HG03095 (cell line): Measurements from ENCODE around the gene S1PR3.

Source experiments
- ATAC-seq: cut with Tn5 transposase; IDR thresholded peaks from one replicate; pipeline ENCODE4 v1.9.1; 2021; ENCODE audit warnings: moderate library complexity; ENCODE audit not compliant: unreplicated experiment

The S1PR3 gene

GRCh38 chr9:88968799-88969198 lies 22.5 kb upstream of the S1PR3 start:
- ATAC-seq = no peak

- no peak for ATAC-seq
These were observed 21.5 kb upstream of the S1PR3 start for GRCh38 chr9:88969646-88970373.

GRCh38 chr9:88971131-88971960 lies 19.9 kb upstream of the S1PR3 start:
- no peak for ATAC-seq

GRCh38 chr9:88972401-88972800 lies 18.9 kb upstream of the S1PR3 start:
- no peak for ATAC-seq

- ATAC-seq = no peak
These were observed 17.8 kb upstream of the S1PR3 start for GRCh38 chr9:88973281-88974045.

- ATAC-seq = no peak
These were observed 16.6 kb upstream of the S1PR3 start for GRCh38 chr9:88974641-88975040.

- ATAC-seq = no peak
These were observed 15.0 kb upstream of the S1PR3 start for GRCh38 chr9:88975966-88976889.

GRCh38 chr9:88976890-88977257 lies 14.4 kb upstream of the S1PR3 start:
- ATAC-seq = no peak

- ATAC-seq = no peak
These were observed 13.2 kb upstream of the S1PR3 start for GRCh38 chr9:88978034-88978433.

- no peak for ATAC-seq
These were observed 12.2 kb upstream of the S1PR3 start for GRCh38 chr9:88979021-88979420.

- no peak for ATAC-seq
These were observed 11.5 kb upstream of the S1PR3 start for GRCh38 chr9:88979791-88980190.

GRCh38 chr9:88980740-88981203 lies 10.5 kb upstream of the S1PR3 start:
- ATAC-seq = no peak

GRCh38 chr9:88983865-88984542 lies 7.3 kb upstream of the S1PR3 start:
- no peak for ATAC-seq

- no peak for ATAC-seq
These were observed 6.8 kb upstream of the S1PR3 start for GRCh38 chr9:88984543-88984883.

GRCh38 chr9:88985616-88986015 lies 5.7 kb upstream of the S1PR3 start:
- no peak for ATAC-seq

GRCh38 chr9:88986776-88987175 lies 4.5 kb upstream of the S1PR3 start:
- ATAC-seq = no peak

- ATAC-seq = no peak
These were observed 3.6 kb upstream of the S1PR3 start for GRCh38 chr9:88987661-88988060.

GRCh38 chr9:88988796-88989641 lies 2.2 kb upstream of the S1PR3 start:
- ATAC-seq = no peak
